ENCODE measurements around the gene ZC3H4. TPM values are rescaled to one million over a fixed set of nuclear protein-coding genes. Genes with fewer than 3 reads are reported as not detected.
"Not testable (repeated sequence)": the region's sequence is repeated elsewhere in the genome, so short reads cannot be mapped to it uniquely, and the experiment has no call there.

Gene ZC3H4
- total RNA-seq, 1 experiment from 2014 or later: 7.4 TPM

- in situ Hi-C loops (cut with HindIII; ENCODE audit: low pct_unique_long_range_greater_than_20kb, low sequenced_read_pairs): no loop called here
- no peak for DNase-seq (ENCODE audit: low read depth)
Measured at GRCh38 chr19:47069795-47070194, 43.8 kb downstream of the ZC3H4 start.

DNA sequence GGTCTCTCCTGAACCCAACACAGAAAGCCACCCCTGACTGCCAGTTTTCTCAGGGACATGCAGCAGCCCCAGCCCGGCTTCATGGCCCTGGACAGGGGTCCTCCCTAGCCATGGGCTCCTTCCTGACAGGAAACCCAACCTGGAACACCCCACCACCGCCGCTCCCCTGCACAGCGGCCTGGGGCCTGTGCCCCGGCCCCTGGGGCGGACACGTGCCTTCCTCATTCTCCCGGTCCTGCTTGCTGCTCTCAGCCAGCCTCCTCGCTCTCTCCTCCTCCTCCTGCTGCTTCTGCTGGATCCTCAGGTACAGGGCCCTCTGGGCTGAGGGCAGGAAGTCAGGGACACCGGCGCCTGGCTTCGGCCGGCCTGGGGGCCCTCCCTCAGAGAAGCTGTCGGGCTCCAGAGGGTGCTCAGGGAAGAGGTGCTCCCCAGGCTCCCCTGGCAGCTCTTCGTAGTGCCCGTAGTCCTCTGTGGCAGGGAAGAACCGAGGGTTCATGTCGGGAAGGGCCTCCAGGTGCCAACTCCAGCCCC, 44.6 kb downstream of the ZC3H4 start:
- in situ Hi-C loops (cut with HindIII; ENCODE audit: low pct_unique_long_range_greater_than_20kb, low sequenced_read_pairs): no loop called here
- DNase-seq (ENCODE audit: low read depth): no peak

DNA sequence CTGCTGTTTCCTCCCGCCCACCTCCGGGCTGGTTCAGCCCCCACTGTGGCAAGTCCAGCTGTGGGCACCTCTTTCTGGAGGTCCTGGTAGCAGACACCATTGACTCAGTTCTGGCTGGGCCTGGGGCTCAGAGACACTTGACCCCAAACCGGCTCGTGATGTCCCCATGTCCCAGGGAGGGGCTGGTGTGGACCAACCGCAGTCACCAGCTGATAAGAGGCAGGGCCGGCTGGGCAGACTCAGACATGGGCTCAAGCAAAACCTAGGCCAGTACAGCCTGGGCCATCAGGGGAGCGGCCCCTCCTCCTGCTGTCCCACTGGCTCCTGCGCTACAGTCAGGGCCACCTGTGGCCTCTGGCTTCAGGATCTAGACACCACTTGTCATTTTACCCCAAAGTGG, 45.3 kb downstream of the ZC3H4 start:
- no peak for DNase-seq (ENCODE audit: low read depth)
- in situ Hi-C loops (cut with HindIII; ENCODE audit: low pct_unique_long_range_greater_than_20kb, low sequenced_read_pairs): no loop called here

GRCh38 chr19:47067215-47067847, 46.2 kb downstream of the ZC3H4 start:
- in situ Hi-C loops (cut with HindIII; ENCODE audit: low pct_unique_long_range_greater_than_20kb, low sequenced_read_pairs): no loop called here

GRCh38 chr19:47066376-47067214, 47.0 kb downstream of the ZC3H4 start:
- in situ Hi-C loops (cut with HindIII; ENCODE audit: low pct_unique_long_range_greater_than_20kb, low sequenced_read_pairs): no loop called here
- no peak for DNase-seq (ENCODE audit: low read depth)

More at GRCh38 chr19:47067215-47067847, 46.2 kb downstream of the ZC3H4 start:
- no peak for DNase-seq (ENCODE audit: low read depth)

DNA sequence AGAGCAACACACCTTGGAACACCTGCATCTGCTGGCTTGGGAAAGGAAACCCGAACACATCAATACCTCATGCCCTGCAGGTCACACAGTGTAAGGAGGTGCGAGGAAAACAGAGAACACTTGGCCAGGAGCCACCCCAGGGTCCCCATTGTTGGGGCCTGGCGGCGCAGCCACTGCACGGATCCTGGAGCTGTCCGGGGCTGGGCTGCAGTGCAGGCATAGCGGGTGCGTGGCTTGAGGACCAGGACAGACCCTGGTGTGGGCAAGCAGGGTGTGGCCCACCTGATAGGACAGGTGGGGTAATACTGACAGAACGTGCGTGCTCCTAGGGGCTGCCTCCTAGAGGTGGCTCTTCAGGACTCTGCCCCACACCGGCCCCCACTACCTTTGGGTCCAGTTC, 48.3 kb downstream of the ZC3H4 start:
- in situ Hi-C loops (cut with HindIII; ENCODE audit: low pct_unique_long_range_greater_than_20kb, low sequenced_read_pairs): no loop called here
- no peak for DNase-seq (ENCODE audit: low read depth)

DNA sequence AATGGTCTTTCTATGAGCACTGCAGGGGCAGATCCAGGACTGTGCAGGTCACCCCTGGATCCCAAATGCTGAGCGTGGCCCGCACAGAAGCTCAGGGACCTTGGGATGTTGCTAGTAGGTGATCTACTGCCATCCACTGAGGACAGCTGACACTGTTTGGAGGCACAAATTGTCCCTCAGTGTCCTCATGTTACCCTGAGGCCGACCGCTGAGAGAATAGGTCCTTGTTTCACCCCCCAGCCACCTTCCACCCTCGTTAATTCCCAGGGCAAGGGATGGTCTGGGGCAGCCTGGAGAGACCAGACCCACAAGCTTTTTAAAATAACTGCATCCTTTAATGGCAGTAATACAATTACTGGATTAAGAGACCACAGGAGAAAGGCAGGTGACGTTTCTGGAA, 49.7 kb downstream of the ZC3H4 start:
- DNase-seq (ENCODE audit: low read depth): no peak
- in situ Hi-C loops (cut with HindIII; ENCODE audit: low pct_unique_long_range_greater_than_20kb, low sequenced_read_pairs): no loop called here

- in situ Hi-C loops (cut with HindIII; ENCODE audit: low pct_unique_long_range_greater_than_20kb, low sequenced_read_pairs): no loop called here
- no peak for DNase-seq (ENCODE audit: low read depth)
Measured at GRCh38 chr19:47058621-47059022, 55.0 kb downstream of the ZC3H4 start.

- DNase-seq (ENCODE audit: low read depth): no peak
- in situ Hi-C loops (cut with HindIII; ENCODE audit: low pct_unique_long_range_greater_than_20kb, low sequenced_read_pairs): no loop called here
Measured at GRCh38 chr19:47057328-47057727, 56.2 kb downstream of the ZC3H4 start.

DNA sequence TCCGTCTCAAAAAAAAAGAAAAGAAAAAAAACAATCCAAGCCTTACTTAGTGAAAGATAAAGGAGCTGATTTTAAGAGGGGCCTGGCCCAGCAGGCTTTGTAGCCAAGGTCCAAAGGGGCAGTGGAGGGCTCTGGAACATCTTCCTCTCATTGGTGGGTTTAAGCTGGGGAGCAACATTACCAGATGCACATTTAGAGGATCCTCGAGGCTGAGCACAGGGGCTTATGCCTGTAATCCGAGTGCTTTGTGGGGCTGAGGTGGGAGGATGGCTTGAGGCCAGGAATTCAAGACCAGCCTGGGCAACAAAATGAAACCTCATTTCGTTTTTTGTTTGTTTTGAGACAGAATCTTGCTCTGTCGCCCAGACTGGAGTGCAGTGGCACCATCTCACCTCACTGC, 57.2 kb downstream of the ZC3H4 start:
- in situ Hi-C loops (cut with HindIII; ENCODE audit: low pct_unique_long_range_greater_than_20kb, low sequenced_read_pairs): no loop called here
- DNase-seq (ENCODE audit: low read depth): no peak

- DNase-seq (ENCODE audit: low read depth); in situ Hi-C loops (cut with HindIII; ENCODE audit: low pct_unique_long_range_greater_than_20kb, low sequenced_read_pairs): not testable (repeated sequence)
Measured at GRCh38 chr19:47050562-47050961, 63.0 kb downstream of the ZC3H4 start.

GRCh38 chr19:47049307-47049700, 64.3 kb downstream of the ZC3H4 start:
- DNase-seq (ENCODE audit: low read depth): peak; percentile 51
- in situ Hi-C loops (cut with HindIII; ENCODE audit: low pct_unique_long_range_greater_than_20kb, low sequenced_read_pairs): no loop called here

DNA sequence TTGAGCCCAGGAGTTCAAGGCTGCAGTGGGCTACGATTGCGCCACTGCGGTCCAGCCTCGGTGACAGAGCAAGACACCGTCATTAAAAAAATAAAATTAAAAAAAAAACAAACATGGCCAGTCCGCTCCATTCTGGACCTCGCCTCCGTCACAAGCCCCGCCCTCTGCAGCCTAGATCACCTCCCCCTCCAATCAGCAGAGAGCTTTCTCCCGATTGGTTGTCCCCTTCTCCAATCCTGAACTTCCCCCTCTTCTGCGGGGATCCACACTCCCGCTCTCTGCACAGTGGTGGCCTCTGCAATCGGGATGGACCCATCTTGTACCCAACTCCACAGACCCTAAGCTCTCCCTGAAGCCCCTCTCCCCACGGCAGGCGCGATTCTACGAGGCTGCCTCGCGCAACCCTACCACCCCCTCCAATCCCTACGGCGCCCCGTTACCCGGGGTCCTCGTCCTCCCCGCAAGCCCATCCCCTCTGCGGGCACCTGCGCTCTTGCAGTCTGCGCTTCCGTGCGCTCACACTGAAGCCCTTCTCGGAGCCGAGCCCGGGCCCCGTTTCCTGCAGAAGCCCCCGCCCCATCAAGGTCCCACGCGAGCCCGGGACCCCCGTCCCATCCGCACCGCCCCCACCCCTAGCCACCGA, 65.7 kb downstream of the ZC3H4 start:
- in situ Hi-C loops (cut with HindIII; ENCODE audit: low pct_unique_long_range_greater_than_20kb, low sequenced_read_pairs): no loop called here
- DNase-seq (ENCODE audit: low read depth): peak; percentile 97

DNA sequence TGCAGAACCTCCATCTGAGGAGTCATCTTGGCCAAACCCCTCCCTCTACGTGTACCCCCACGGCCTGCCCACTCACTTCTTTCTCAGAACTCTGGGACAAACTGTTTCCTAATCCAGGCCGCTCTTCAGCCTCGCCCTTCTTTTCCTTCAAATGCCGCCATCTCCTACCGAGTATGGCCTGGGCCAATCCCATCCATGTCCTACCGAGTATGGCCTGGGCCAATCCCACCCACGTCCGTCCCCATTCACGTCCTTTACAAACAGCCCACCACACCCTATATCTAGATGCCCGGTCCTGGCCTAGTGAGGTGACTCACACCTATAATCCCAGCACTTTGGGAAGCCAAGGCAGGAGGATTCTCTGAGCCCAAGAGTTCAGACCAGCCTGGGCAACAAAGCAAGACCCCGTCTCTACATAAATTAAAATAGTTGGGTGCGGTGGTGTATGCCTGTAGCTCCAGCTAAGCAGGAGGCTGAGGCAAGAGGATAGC, 66.3 kb downstream of the ZC3H4 start:
- in situ Hi-C loops (cut with HindIII; ENCODE audit: low pct_unique_long_range_greater_than_20kb, low sequenced_read_pairs): no loop called here
- no peak for DNase-seq (ENCODE audit: low read depth)

DNA sequence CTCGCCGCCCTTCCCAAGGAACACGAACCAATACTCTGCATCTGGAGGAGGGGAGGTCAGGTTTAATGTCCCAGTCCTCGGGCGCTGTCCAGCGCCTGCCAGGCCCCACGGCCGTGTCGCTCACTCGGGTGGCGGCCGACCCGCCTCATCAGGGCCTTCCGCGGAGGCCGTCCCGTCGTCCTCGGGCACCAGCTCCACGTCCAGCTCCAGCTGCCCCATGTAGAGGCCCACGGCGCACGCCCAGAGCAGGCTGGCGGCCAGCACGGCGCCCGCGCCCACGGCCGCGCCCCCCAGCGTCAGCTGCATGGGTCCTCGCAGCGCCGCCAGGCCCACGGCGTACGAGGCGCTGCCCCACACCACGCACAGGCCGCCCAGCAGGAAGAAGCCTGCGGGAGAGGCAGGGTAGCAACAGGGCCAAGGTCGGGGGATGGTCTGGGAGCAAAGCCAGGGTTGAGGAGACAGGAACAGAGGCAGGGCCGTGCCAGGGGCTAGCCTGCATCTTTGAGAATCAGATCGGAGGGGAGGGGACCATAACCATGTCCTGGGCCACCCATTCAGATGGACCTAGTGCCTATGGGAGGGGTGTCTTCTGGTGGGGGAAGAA, 67.6 kb downstream of the ZC3H4 start:
- in situ Hi-C loops (cut with HindIII; ENCODE audit: low pct_unique_long_range_greater_than_20kb, low sequenced_read_pairs): no loop called here
- no peak for DNase-seq (ENCODE audit: low read depth)

DNA sequence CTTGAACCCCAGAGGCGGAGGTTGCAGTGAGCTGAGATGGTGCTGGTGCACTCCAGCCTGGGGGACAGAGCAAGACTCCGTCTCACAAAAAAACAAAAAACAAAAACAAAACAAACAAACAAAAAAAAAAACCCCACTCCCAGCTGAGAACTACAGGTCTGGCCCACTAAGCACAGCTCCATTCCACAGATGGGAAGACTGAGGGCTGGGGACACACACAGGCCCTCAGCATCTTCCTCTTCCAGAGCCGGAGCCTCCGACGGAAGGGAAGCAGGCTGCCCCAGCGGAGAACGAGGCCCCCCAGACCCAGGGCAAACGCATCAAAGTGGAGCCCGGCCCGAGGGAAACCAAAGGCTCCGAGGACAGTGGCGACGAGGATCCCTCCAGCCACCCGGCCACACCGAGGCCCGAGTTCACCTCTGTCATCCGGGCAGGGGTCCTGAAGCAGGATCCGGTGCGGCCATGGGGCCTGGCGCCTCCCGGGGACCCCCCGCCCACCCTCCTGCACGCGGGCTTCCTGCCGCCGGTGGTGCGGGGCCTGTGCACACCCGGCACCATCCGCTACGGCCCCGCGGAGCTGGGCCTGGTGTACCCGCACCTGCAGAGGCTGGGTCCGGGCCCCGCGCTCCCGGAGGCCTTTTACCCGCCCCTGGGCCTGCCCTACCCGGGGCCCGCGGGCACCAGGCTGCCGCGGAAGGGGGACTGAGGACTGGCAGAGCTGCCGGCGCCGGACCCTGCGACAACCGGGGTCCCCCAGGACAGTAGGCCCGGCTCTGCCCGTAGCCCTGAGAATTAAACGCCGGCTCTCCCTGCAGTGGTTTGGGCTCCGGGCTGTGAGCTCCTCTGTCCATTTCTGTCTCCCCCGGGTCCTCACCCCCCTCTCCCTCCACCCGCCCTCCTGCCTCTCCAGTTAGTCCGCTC, 68.4 kb downstream of the ZC3H4 start:
- no peak for DNase-seq (ENCODE audit: low read depth)

DNA sequence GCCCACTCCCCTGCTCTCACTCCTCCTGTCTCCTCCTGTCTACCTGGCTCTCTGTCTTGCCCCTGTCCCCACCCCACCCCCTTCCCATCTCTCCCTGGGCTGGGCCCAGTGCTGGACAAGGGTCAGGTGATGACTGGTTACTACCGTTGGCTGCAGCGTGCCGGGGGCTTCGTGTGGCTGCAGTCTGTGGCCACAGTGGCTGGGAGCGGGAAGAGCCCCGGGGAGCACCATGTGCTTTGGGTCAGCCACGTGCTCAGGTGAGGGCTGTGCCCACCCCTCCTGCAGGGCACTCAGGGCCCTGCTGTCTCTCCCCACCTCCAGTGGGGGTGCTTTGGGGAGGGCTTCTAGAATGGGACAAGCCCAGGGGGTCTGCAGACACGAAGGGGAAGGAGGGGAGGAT, 72.7 kb downstream of the ZC3H4 start:
- in situ Hi-C loops (cut with HindIII; ENCODE audit: low pct_unique_long_range_greater_than_20kb, low sequenced_read_pairs): no loop called here
- no peak for DNase-seq (ENCODE audit: low read depth)

More for the DNA sequence above, 68.4 kb downstream of the ZC3H4 start:
- in situ Hi-C loops (cut with HindIII; ENCODE audit: low pct_unique_long_range_greater_than_20kb, low sequenced_read_pairs): no loop called here
